ENCODE measurements around the gene LRRN2.

GRCh38 chr1:204678721-204679475 is 6.6 kb downstream of the LRRN2 start:
- TF ChIP-seq USF2 (IDR thresholded peaks at IDR 0.05) (no peak), JUN (IDR thresholded peaks at IDR 0.05) (no peak)

All from A549 (cell line).